Activated naive CD4-positive, alpha-beta T cell treated with anti-CD3 and anti-CD28 coated beads, Interleukin-2, amount 10 ng/mL, durations not matched to agents 7 days and 5 days (primary cell): ENCODE measurements around the gene SLC20A1.

Experiments used
- CTCF ChIA-PET: fragments of 350-600 bp; sonication (Branson Sonifier 250); formaldehyde crosslinking; loops from one replicate; lab custom pipeline; 2021; ENCODE audit warnings: antibody characterized with exemption; lab: Charles Lee
- DNase-seq: peaks from one replicate; pipeline ENCODE4 v3.0.0-alpha.2; 2020
- H3K27ac Mint-ChIP-seq: one replicate; pipeline ENCODE4 v1.8.0; 2021; ENCODE audit warnings: mild to moderate bottlenecking, moderate library complexity, mixed read lengths
- H3K27me3 Mint-ChIP-seq: one replicate; pipeline ENCODE4 v1.8.0; 2021; ENCODE audit warnings: mild to moderate bottlenecking, mixed read lengths
- H3K36me3 Mint-ChIP-seq: one replicate; pipeline ENCODE4 v1.8.0; 2021; ENCODE audit warnings: mixed read lengths
- H3K4me1 Mint-ChIP-seq: one replicate; pipeline ENCODE4 v1.8.0; 2021; ENCODE audit warnings: mixed read lengths
- H3K4me3 Mint-ChIP-seq: one replicate; pipeline ENCODE4 v1.8.0; 2021; ENCODE audit warnings: mild to moderate bottlenecking, moderate library complexity, mixed read lengths
- H3K9me3 Mint-ChIP-seq: one replicate; pipeline ENCODE4 v1.8.0; 2021; ENCODE audit warnings: mixed read lengths

Gene SLC20A1

GRCh38 chr2:112633708-112634107 is 12.0 kb upstream of the SLC20A1 start:
- DNase-seq: no peak
- Mint-ChIP-seq H3K27ac (peak overlapping the region; percentile 61), H3K4me1 (peaks cover 85% of the 10 kb centered on the region), H3K36me3 (peaks cover 6% of the 10 kb centered on the region), H3K27me3 (peaks cover 7% of the 10 kb centered on the region), H3K9me3 (no peaks in the 10 kb centered on the region), H3K4me3 (no peak overlapping the region)
- CTCF ChIA-PET: interaction anchor here (0.9 to 11.2 kb wide), 4 partner anchors 10 to 57 kb away, joined by 3 to 154 read pairs (median 12); partner anchors contain the start of gene SLC20A1

DNA sequence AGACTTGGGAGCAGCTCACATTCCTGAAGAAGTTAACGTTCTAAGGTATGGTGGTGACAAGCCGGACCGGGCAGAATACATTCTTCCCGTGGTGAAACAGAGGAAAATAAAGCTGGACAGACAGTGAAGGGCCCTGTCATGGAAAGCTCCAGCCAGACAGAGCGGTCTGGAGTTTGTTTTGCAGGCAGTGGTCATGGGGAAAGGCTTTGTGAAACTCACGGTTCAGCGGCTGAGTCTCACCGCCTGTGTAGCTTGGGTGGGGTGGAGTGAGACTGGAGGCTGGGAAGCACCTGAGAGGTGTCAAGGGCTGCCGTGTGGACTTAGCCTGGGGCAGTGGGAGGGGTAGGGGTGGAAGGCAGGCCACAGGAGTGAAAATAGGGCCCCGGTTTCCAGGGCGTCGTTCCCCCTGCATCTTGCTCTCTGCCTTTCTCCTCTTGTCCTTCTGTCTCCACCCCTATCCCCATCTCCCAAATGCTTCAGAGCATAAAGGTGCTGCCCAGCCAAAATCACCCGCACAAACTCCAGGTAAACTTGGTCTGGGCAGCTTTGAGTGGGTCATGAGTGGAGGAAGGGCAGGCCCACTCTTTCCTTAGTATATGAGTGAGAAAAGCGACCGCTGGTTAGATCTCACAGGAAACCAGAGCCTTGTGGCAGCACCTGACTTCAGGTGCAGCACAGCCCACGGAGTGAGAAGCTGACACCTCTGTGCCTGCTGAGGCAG is 11.4 kb upstream of the SLC20A1 start:
- H3K4me1 Mint-ChIP-seq: peaks cover 79% of the 10 kb centered on the region
- peak overlapping the region; percentile 7 for H3K4me3 Mint-ChIP-seq
- peak overlapping the region; percentile 61 for H3K27ac Mint-ChIP-seq
- H3K36me3 Mint-ChIP-seq: peaks cover 6% of the 10 kb centered on the region
- peak; percentile 35 for DNase-seq
- CTCF ChIA-PET: interaction anchor here (0.9 to 11.2 kb wide), 3 partner anchors 10 to 57 kb away, joined by 5 to 154 read pairs (median 19); partner anchors contain the start of gene SLC20A1
- no peaks in the 10 kb centered on the region for H3K9me3 Mint-ChIP-seq
- H3K27me3 Mint-ChIP-seq: peaks cover 7% of the 10 kb centered on the region

- Mint-ChIP-seq H3K4me1 (peaks cover 74% of the 10 kb centered on the region), H3K4me3 (no peak overlapping the region), H3K27me3 (peaks cover 7% of the 10 kb centered on the region), H3K9me3 (no peaks in the 10 kb centered on the region), H3K27ac (no peak overlapping the region), H3K36me3 (peaks cover 6% of the 10 kb centered on the region)
- CTCF ChIA-PET: interaction anchor here (11.2 kb wide), 1 partner anchor 9 kb away, joined by 154 read pairs; the partner anchor contains the start of gene SLC20A1
- no peak for DNase-seq
Measured at GRCh38 chr2:112634874-112635157, 10.9 kb upstream of the SLC20A1 start.

GRCh38 chr2:112636605-112637288 is 9.0 kb upstream of the SLC20A1 start:
- CTCF ChIA-PET: interaction anchor here (1.2 to 1.8 kb wide), 2 partner anchors 10 to 11 kb away, joined by 3 to 7 read pairs; no protein-coding TSS in a partner anchor
- peaks cover 68% of the 10 kb centered on the region for H3K4me1 Mint-ChIP-seq
- H3K4me3 Mint-ChIP-seq: no peak overlapping the region
- peaks cover 7% of the 10 kb centered on the region for H3K27me3 Mint-ChIP-seq
- no peak for DNase-seq
- no peaks in the 10 kb centered on the region for H3K9me3 Mint-ChIP-seq
- peaks cover 10% of the 10 kb centered on the region for H3K36me3 Mint-ChIP-seq
- H3K27ac Mint-ChIP-seq: no peak overlapping the region

GRCh38 chr2:112637289-112637660 is 8.5 kb upstream of the SLC20A1 start:
- H3K4me1 Mint-ChIP-seq: peaks cover 66% of the 10 kb centered on the region
- no peak overlapping the region for H3K4me3 Mint-ChIP-seq
- H3K27me3 Mint-ChIP-seq: peaks cover 7% of the 10 kb centered on the region
- no peaks in the 10 kb centered on the region for H3K9me3 Mint-ChIP-seq
- no peak for DNase-seq
- H3K36me3 Mint-ChIP-seq: peaks cover 13% of the 10 kb centered on the region
- no peak overlapping the region for H3K27ac Mint-ChIP-seq
- CTCF ChIA-PET: interaction anchor here (1.2 kb wide), 1 partner anchor 12 kb away, joined by 3 read pairs; no protein-coding TSS in a partner anchor

- Mint-ChIP-seq H3K36me3 (peaks cover 26% of the 10 kb centered on the region), H3K9me3 (no peaks in the 10 kb centered on the region), H3K27me3 (peaks cover 7% of the 10 kb centered on the region), H3K4me3 (no peak overlapping the region), H3K27ac (no peak overlapping the region), H3K4me1 (peaks cover 65% of the 10 kb centered on the region)
- no peak for DNase-seq
- CTCF ChIA-PET: interaction anchor here (9.8 kb wide), 1 partner anchor 11 kb away, joined by 154 read pairs; no protein-coding TSS in a partner anchor
Measured at GRCh38 chr2:112639936-112640335, 5.8 kb upstream of the SLC20A1 start.

DNA sequence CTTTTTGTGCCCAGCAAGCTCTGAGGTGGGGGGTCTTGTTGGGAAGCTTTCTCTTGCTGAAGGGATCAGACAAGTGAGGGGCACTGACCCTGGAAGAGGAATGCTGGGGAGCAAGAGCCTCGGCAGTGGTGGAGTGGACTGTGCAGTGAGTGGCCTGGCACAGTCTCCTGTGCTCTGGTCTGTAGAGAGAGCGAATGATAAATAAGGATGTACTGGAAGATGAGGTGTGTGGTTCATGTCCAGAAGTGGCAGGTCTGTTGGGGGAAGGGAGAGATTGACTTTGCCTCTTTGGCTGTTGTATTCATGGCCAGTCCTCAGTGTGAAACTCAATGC is 5.3 kb upstream of the SLC20A1 start:
- Mint-ChIP-seq H3K4me1 (peaks cover 61% of the 10 kb centered on the region), H3K36me3 (peaks cover 27% of the 10 kb centered on the region), H3K9me3 (no peaks in the 10 kb centered on the region), H3K27me3 (peaks cover 7% of the 10 kb centered on the region), H3K27ac (no peak overlapping the region), H3K4me3 (no peak overlapping the region)
- CTCF ChIA-PET: interaction anchor here (2.2 to 9.8 kb wide), 2 partner anchors 11 to 40 kb away, joined by 8 to 154 read pairs; no protein-coding TSS in a partner anchor
- DNase-seq: no peak

GRCh38 chr2:112640800-112641675 is 4.7 kb upstream of the SLC20A1 start:
- no peak for DNase-seq
- Mint-ChIP-seq H3K27me3 (peaks cover 1% of the 10 kb centered on the region), H3K4me3 (no peak overlapping the region), H3K36me3 (peaks cover 24% of the 10 kb centered on the region), H3K9me3 (no peaks in the 10 kb centered on the region), H3K4me1 (peaks cover 55% of the 10 kb centered on the region), H3K27ac (no peak overlapping the region)
- CTCF ChIA-PET: interaction anchor here (2.2 to 9.8 kb wide), 2 partner anchors 12 to 40 kb away, joined by 8 to 154 read pairs; no protein-coding TSS in a partner anchor

- no peak overlapping the region for H3K27ac Mint-ChIP-seq
- H3K4me3 Mint-ChIP-seq: no peak overlapping the region
- no peaks in the 10 kb centered on the region for H3K9me3 Mint-ChIP-seq
- DNase-seq: no peak
- H3K4me1 Mint-ChIP-seq: peaks cover 48% of the 10 kb centered on the region
- H3K27me3 Mint-ChIP-seq: no peaks in the 10 kb centered on the region
- CTCF ChIA-PET: interaction anchor here (2.2 to 9.8 kb wide), 2 partner anchors 12 to 41 kb away, joined by 8 to 154 read pairs; no protein-coding TSS in a partner anchor
- peaks cover 25% of the 10 kb centered on the region for H3K36me3 Mint-ChIP-seq
Measured at GRCh38 chr2:112641701-112642100, 4.0 kb upstream of the SLC20A1 start.

DNA sequence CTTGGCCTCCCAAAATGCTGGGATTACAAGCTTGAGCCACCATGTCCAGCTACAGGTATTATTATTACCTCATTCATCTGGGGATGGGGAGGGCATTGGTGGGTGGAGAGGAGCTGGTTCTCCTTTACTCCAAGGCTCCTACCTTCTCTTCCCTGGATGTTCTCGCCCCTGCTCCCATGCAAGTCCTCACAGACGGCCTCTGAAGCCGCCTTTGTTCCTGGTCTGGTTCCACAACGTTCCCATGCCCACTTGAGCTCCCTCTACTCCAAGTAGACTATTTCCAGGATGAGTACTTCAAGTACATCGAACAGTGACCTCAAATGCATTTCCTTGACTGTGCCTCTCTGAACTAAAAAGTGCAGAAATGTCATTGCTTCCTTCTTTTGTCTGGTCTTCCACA is 3.2 kb upstream of the SLC20A1 start:
- Mint-ChIP-seq H3K36me3 (peaks cover 33% of the 10 kb centered on the region), H3K27ac (no peak overlapping the region), H3K4me3 (no peak overlapping the region), H3K9me3 (no peaks in the 10 kb centered on the region), H3K4me1 (peaks cover 47% of the 10 kb centered on the region), H3K27me3 (no peaks in the 10 kb centered on the region)
- CTCF ChIA-PET: interaction anchor here (2.2 to 9.8 kb wide), 2 partner anchors 13 to 42 kb away, joined by 8 to 154 read pairs; no protein-coding TSS in a partner anchor
- DNase-seq: no peak

GRCh38 chr2:112642966-112643365 is 2.8 kb upstream of the SLC20A1 start:
- H3K4me3 Mint-ChIP-seq: no peak overlapping the region

GRCh38 chr2:112643488-112643887 is 2.3 kb upstream of the SLC20A1 start:
- H3K9me3 Mint-ChIP-seq: no peaks in the 10 kb centered on the region
- CTCF ChIA-PET: interaction anchor here (9.8 kb wide), 1 partner anchor 14 kb away, joined by 154 read pairs; no protein-coding TSS in a partner anchor
- H3K27ac Mint-ChIP-seq: no peak overlapping the region
- peaks cover 54% of the 10 kb centered on the region for H3K4me1 Mint-ChIP-seq
- no peak for DNase-seq
- H3K27me3 Mint-ChIP-seq: no peaks in the 10 kb centered on the region
- H3K4me3 Mint-ChIP-seq: no peak overlapping the region
- H3K36me3 Mint-ChIP-seq: peaks cover 41% of the 10 kb centered on the region

More at GRCh38 chr2:112642966-112643365, 2.8 kb upstream of the SLC20A1 start:
- Mint-ChIP-seq H3K36me3 (peaks cover 37% of the 10 kb centered on the region), H3K27ac (no peak overlapping the region), H3K4me1 (peaks cover 51% of the 10 kb centered on the region), H3K27me3 (no peaks in the 10 kb centered on the region), H3K9me3 (no peaks in the 10 kb centered on the region)
- DNase-seq: no peak
- CTCF ChIA-PET: interaction anchor here (9.8 kb wide), 1 partner anchor 14 kb away, joined by 154 read pairs; no protein-coding TSS in a partner anchor

DNA sequence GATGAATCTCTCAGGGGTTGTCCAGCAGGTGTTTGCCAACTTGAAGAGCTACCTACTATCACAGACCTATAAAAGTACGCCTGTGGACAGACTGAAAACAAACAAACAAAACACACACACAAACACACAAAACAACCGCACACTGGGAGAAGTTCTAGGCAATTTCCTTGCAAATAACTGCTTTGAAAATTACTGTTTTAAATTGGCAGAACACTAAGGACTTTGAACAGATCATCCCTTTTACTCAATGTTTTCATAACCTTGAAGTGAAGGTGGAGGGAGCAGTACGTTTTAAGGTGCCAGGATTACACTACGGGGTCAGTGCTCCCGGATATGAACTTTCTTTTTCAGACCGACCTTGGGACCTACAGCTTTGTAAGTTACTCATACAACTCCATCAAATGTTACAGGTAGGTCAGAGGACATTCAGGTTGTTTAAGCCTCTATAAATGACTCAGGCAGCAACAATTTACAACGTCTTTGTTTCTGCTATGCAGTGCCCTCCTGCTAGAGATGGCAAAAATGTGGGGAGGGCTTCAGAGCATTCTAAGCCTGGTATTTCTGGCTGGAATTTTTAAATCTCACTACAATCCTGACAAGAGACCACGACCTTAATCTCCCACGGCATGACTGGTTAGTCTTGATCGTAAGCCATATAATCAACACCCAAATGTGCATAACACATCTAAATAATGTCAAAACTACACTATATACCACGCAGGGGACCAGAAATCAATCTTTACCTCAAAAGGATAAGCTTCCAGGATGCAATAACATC is 1.4 kb upstream of the SLC20A1 start:
- H3K36me3 Mint-ChIP-seq: peaks cover 48% of the 10 kb centered on the region
- peak overlapping the region; percentile 99 for H3K4me3 Mint-ChIP-seq
- H3K9me3 Mint-ChIP-seq: no peaks in the 10 kb centered on the region
- peak overlapping the region; percentile 93 for H3K27ac Mint-ChIP-seq
- DNase-seq: no peak
- CTCF ChIA-PET: interaction anchor here (0.7 to 9.8 kb wide), 4 partner anchors 15 to 164 kb away, joined by 3 to 154 read pairs (median 28); no protein-coding TSS in a partner anchor
- no peaks in the 10 kb centered on the region for H3K27me3 Mint-ChIP-seq
- H3K4me1 Mint-ChIP-seq: peaks cover 63% of the 10 kb centered on the region
